Astrocyte (in vitro differentiated cells and primary cell): ENCODE results near the gene NEURL3.

Experiments used
- EZH2 ChIP-seq: IDR thresholded peaks from 2 replicates; pipeline ENCODE4 v1.6.1; 2012; ENCODE audit warnings: mild to moderate bottlenecking, low read length, inconsistent platforms; ENCODE audit not compliant: insufficient read depth
- TF ChIP-seq, protein P1 (sequence below): IDR thresholded peaks from 2 replicates; pipeline ENCODE4 v1.5.1; 2011; ENCODE audit warnings: low read depth, mild to moderate bottlenecking, inconsistent platforms, low read length, moderate library complexity; ENCODE audit not compliant: insufficient read depth

DNA sequence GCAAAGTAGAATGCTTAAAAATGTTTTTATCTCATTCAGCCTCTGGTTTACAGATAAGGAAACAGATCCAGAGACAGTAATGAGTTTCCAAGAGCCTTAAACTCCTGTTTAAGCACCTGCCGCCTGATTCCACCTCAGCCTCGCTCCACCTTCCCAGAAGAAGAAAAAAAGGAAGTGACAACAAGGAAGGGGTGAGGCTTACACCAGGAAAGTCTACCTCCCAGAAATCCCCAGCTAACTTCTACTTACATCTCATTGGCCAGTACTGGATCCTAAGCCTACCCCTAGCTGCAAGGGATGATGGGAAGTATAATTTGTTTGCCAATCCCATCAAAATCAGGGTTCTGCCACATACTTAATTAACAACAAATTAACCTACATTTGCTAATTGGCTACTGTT lies 16.1 kb upstream of the NEURL3 start:
- TF ChIP-seq EZH2: no peak
- TF ChIP-seq, protein P1, sequence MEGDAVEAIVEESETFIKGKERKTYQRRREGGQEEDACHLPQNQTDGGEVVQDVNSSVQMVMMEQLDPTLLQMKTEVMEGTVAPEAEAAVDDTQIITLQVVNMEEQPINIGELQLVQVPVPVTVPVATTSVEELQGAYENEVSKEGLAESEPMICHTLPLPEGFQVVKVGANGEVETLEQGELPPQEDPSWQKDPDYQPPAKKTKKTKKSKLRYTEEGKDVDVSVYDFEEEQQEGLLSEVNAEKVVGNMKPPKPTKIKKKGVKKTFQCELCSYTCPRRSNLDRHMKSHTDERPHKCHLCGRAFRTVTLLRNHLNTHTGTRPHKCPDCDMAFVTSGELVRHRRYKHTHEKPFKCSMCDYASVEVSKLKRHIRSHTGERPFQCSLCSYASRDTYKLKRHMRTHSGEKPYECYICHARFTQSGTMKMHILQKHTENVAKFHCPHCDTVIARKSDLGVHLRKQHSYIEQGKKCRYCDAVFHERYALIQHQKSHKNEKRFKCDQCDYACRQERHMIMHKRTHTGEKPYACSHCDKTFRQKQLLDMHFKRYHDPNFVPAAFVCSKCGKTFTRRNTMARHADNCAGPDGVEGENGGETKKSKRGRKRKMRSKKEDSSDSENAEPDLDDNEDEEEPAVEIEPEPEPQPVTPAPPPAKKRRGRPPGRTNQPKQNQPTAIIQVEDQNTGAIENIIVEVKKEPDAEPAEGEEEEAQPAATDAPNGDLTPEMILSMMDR: no peak
